A549 (cell line): ENCODE results near the gene CLDN5. TPM values are rescaled to one million over a fixed set of nuclear protein-coding genes. Genes with fewer than 3 reads are reported as not detected.

Experiments used
- ATAC-seq, 2 experiments: fragments of 200-7000 bp in 1 of 2; fragments of >200 bp in 1 of 2; cut with Nextera tagmentation in 1 of 2; cut with Tn5 transposase in 1 of 2; 3 replicates each; pipeline versions ENCODE4 v1.8.0 to v1.9.1; 2018 to 2020; ENCODE audit warnings: mild to moderate bottlenecking in 1 of 2, moderate library complexity in 1 of 2
- CTCF ChIA-PET: fragments of 300-600 bp; sonication (Branson Sonifier 250); formaldehyde crosslinking; extraction: SDS; loops from one replicate; lab custom pipeline; 2021; ENCODE audit warnings: antibody characterized with exemption, inconsistent platforms; lab: Yijun Ruan, JAX
- POLR2A ChIA-PET: fragments of 350-600 bp; formaldehyde crosslinking; extraction: SDS; loops from one replicate; lab custom pipeline; 2021; ENCODE audit warnings: antibody characterized with exemption, inconsistent platforms; lab: Yijun Ruan, JAX
- DNase-seq, 2 experiments: peaks; one replicate each; pipeline versions ENCODE4 v3.0.0 to v3.0.0-alpha.2; 2011 to 2016; ENCODE audit warnings: low read depth in 1 of 2, low spot score in 1 of 2
- FAIRE-seq: peaks from 2 replicates; lab custom pipeline; 2011; peaks lifted over from hg19 to GRCh38; lab: Jason Lieb, UNC
- H3K27ac ChIP-seq, 2 experiments: fragments of >200 bp; sonication (Bioruptor Twin); formaldehyde crosslinking; 3 replicates each; pipeline ENCODE4 v1.5.1; 2016 to 2017
- H3K4me1 ChIP-seq: fragments of >200 bp; sonication (Bioruptor Twin); formaldehyde crosslinking; 3 replicates; pipeline ENCODE4 v1.6.1; 2016
- H3K4me2 ChIP-seq: fragments of >200 bp; sonication (Bioruptor Twin); formaldehyde crosslinking; 3 replicates; pipeline ENCODE4 v1.6.1; 2016
- H3K4me3 ChIP-seq: fragments of >200 bp; sonication (Bioruptor Twin); formaldehyde crosslinking; 3 replicates; pipeline ENCODE4 v1.5.1; 2016
- H3K9me3 ChIP-seq: fragments of >200 bp; sonication (Bioruptor Twin); formaldehyde crosslinking; 3 replicates; pipeline ENCODE4 v1.6.1; 2016
- BHLHE40 ChIP-seq: IDR thresholded peaks from 2 replicates; pipeline ENCODE4 v1.6.1; 2012; ENCODE audit warnings: low read depth, low read length, inconsistent platforms
- CBX2 ChIP-seq: fragments of 200-600 bp; sonication (generic); IDR thresholded peaks from 2 replicates; pipeline ENCODE4 v1.6.1; 2016; ENCODE audit warnings: low read depth, mild to moderate bottlenecking, borderline replicate concordance
- CBX8 ChIP-seq: fragments of 200-600 bp; sonication (generic); IDR thresholded peaks from 2 replicates; pipeline ENCODE4 v1.6.1; 2016
- EP300 ChIP-seq, 2 experiments: fragments of >200 bp; sonication (Bioruptor Twin); formaldehyde crosslinking; IDR thresholded peaks; 2 replicates in 1 of 2; 3 replicates in 1 of 2; pipeline ENCODE4 v1.6.1; 2016 to 2017
- FOSL2 ChIP-seq, 2 experiments: fragments of 450-650 bp in 1 of 2; fragments of >200 bp in 1 of 2; sonication (Bioruptor Twin) in 1 of 2; formaldehyde crosslinking; IDR thresholded peaks; 2 replicates each; pipeline versions ENCODE4 v1.5.0 to v1.6.1; 2016 to 2020; ENCODE audit warnings: mild to moderate bottlenecking in 1 of 2, moderate library complexity in 1 of 2
- HEYL ChIP-seq: fragments of 250-450 bp; sonication (Bioruptor Pico); IDR thresholded peaks from 2 replicates; pipeline ENCODE4 v1.8.0; 2021; ENCODE audit warnings: mild to moderate bottlenecking, moderate library complexity
- HOXA7 ChIP-seq: fragments of 250-450 bp; sonication (Bioruptor Pico); IDR thresholded peaks from 2 replicates; pipeline ENCODE4 v1.5.0; 2020; ENCODE audit warnings: mild to moderate bottlenecking, moderate library complexity
- HOXB13 ChIP-seq: fragments of 250-450 bp; sonication (Bioruptor Pico); IDR thresholded peaks from 2 replicates; pipeline ENCODE4 v1.5.0; 2020; ENCODE audit warnings: low read depth, mild to moderate bottlenecking, moderate library complexity
- JUN ChIP-seq, 2 experiments: fragments of >200 bp; sonication (Bioruptor Twin); formaldehyde crosslinking; IDR thresholded peaks; 2 replicates in 1 of 2; 3 replicates in 1 of 2; pipeline ENCODE4 v1.6.1; 2016 to 2017
- KDM1A ChIP-seq: fragments of 200-600 bp; sonication (generic); IDR thresholded peaks from 2 replicates; pipeline ENCODE4 v1.6.1; 2016; ENCODE audit warnings: low read depth, mild to moderate bottlenecking
- NPAS2 ChIP-seq: fragments of 250-450 bp; sonication (Bioruptor Pico); IDR thresholded peaks from 2 replicates; pipeline ENCODE4 v1.8.0; 2022; ENCODE audit warnings: mild to moderate bottlenecking, moderate library complexity, borderline replicate concordance
- NR3C1 ChIP-seq: fragments of >200 bp; sonication (Bioruptor Twin); formaldehyde crosslinking; IDR thresholded peaks from 3 replicates; pipeline ENCODE4 v1.6.1; 2017
- RCOR1 ChIP-seq: fragments of 150-350 bp; IDR thresholded peaks from 2 replicates; pipeline ENCODE4 v1.6.1; 2014; ENCODE audit warnings: antibody characterized with exemption, low read length, low read depth
- RNF2 ChIP-seq: fragments of 200-600 bp; sonication (generic); IDR thresholded peaks from 2 replicates; pipeline ENCODE4 v1.6.1; 2016; ENCODE audit warnings: low read depth, mild to moderate bottlenecking, antibody characterized with exemption, moderate library complexity, borderline replicate concordance
- TP53 ChIP-seq: fragments of 250-450 bp; sonication (Bioruptor Pico); IDR thresholded peaks from 2 replicates; pipeline ENCODE4 v1.5.0; 2021; ENCODE audit warnings: mild to moderate bottlenecking, moderate library complexity
- ZSCAN20 ChIP-seq: fragments of 250-450 bp; sonication (Bioruptor Pico); IDR thresholded peaks from 2 replicates; pipeline ENCODE4 v1.8.0; 2022; ENCODE audit warnings: mild to moderate bottlenecking, moderate library complexity
- WGBS: methylation state at CpG from one replicate; pipeline ENCODE4 v1.1.6; 2017; ENCODE audit errors: missing lambda C conversion rate; 5-methylcytosine and 5-hydroxymethylcytosine counted together
- polyA plus RNA-seq, 4 experiments: library from polyadenylated mRNA; depleted of rRNA in 3 of 4; stranded (reverse); fragments of >200 nt; fragmentation: RNase III in 1 of 4; extraction: RNeasy Plus Mini Kit Qiagen cat#74134 plus additional on column Dnase treatment in 1 of 4; gene quantifications; 2 replicates in 3 of 4; 3 replicates in 1 of 4; pipeline ENCODE4 v1.2.3, GENCODE V29; 2011 to 2017
- TF ChIP-seq, protein P1 (sequence below): fragments of >200 bp; sonication (Bioruptor Twin); formaldehyde crosslinking; IDR thresholded peaks from 3 replicates; pipeline ENCODE4 v1.5.1; 2016
- TF ChIP-seq, protein P2 (sequence below): IDR thresholded peaks from 2 replicates; pipeline ENCODE4 v1.6.1; 2012; ENCODE audit warnings: low read depth, borderline replicate concordance
- TF ChIP-seq, protein P3 (sequence below): IDR thresholded peaks from 2 replicates; pipeline ENCODE4 v1.6.1; 2012

Gene CLDN5
- polyA plus RNA-seq, 2 of the 4 experiments (the other 2 are of a cell fraction): not detected

DNA sequence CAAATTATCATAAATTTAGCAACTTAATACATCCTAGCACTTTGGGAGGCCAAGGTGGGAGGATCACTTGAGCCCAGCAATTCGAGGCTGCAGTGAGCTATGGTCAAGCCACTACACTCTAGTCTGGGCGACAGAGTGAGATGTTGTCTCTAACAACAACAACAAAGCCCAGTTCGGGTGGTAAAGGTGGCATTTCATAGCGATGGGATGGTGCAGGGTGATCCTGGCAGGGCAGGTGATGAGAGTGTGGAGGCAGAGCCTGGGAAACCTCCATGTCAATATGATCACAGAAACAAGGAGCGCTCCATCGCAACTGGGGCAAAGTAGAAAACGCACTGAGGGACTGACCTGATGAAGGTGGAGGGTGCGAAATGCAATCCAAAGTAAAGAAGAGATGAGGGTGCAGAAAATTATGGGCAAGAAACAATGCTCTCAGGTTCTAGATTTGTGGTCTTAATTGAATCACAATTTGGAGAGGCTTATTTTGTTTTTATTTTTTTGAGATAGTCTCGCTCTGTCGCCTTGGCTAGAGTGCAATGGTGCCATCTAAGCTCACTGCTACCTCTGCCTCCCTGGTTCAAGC, 32.8 kb upstream of the CLDN5 start:
- no peak for ATAC-seq
- Histone ChIP-seq H3K4me3 (no peak overlapping the region), H3K4me1 (peaks cover 9% of the 10 kb centered on the region), H3K4me2 (no peak overlapping the region), H3K27ac (no peak overlapping the region), H3K9me3 (no peaks in the 10 kb centered on the region; the same call in 2 of the 3 replicates)
- no peak for FAIRE-seq
- TF ChIP-seq ZSCAN20 (CRISPR knock-in tag): no peak
- no peak for TF ChIP-seq RCOR1
- TF ChIP-seq FOSL2 (IDR thresholded peaks at IDR 0.05): no peak
- TF ChIP-seq FOSL2 (CRISPR knock-in tag; IDR thresholded peaks at IDR 0.05): no peak
- TF ChIP-seq CBX2: no peak
- TF ChIP-seq HOXA7 (CRISPR knock-in tag): no peak
- TF ChIP-seq RNF2: no peak
- TF ChIP-seq KDM1A: no peak
- ChIA-PET POLR2A (no interaction called here), CTCF (no interaction called here)
- DNase-seq: no peak
- 85% methylated on average over 10 of the region's 10 CpGs for WGBS

DNA sequence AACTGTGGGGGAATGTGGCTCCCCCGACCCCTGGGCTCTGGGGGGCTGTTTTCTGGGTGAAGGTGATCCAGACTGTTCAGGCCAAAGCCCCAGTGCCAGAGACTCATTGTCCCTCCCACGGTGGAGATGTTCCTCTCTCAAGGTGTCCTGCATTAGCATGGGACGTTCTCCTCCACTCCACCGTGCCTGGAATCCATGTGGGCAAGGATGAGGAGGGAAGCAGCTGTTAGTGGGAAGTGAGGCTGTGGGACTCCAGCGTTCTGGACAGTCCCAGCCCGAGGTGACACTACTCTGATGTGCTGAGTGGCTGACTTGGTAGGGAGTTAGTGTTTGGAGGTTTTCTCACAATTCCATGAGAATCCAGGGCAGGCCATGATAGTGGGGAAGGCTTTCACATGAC, 31.4 kb upstream of the CLDN5 start:
- WGBS: 69% methylated on average over 5 of the region's 6 CpGs
- H3K27ac ChIP-seq: peak overlapping the region in 1 of 2 experiments; percentile 53; a peak in 1 of 6 replicates
- no peak for DNase-seq
- no peak for ATAC-seq
- TF ChIP-seq TP53 (CRISPR knock-in tag) (no peak), HEYL (CRISPR knock-in tag) (no peak), NR3C1 (no peak), HOXB13 (no peak), NPAS2 (CRISPR knock-in tag) (no peak), KDM1A (no peak), EP300 (IDR thresholded peaks at IDR 0.05) (no peak), JUN (IDR thresholded peaks at IDR 0.05) (no peak), CBX2 (no peak), CBX8 (no peak)
- TF ChIP-seq, protein P1, sequence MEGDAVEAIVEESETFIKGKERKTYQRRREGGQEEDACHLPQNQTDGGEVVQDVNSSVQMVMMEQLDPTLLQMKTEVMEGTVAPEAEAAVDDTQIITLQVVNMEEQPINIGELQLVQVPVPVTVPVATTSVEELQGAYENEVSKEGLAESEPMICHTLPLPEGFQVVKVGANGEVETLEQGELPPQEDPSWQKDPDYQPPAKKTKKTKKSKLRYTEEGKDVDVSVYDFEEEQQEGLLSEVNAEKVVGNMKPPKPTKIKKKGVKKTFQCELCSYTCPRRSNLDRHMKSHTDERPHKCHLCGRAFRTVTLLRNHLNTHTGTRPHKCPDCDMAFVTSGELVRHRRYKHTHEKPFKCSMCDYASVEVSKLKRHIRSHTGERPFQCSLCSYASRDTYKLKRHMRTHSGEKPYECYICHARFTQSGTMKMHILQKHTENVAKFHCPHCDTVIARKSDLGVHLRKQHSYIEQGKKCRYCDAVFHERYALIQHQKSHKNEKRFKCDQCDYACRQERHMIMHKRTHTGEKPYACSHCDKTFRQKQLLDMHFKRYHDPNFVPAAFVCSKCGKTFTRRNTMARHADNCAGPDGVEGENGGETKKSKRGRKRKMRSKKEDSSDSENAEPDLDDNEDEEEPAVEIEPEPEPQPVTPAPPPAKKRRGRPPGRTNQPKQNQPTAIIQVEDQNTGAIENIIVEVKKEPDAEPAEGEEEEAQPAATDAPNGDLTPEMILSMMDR: no peak
- TF ChIP-seq, protein P2, sequence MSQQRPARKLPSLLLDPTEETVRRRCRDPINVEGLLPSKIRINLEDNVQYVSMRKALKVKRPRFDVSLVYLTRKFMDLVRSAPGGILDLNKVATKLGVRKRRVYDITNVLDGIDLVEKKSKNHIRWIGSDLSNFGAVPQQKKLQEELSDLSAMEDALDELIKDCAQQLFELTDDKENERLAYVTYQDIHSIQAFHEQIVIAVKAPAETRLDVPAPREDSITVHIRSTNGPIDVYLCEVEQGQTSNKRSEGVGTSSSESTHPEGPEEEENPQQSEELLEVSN: no peak
- H3K9me3 ChIP-seq: no peaks in the 10 kb centered on the region; the same call in 2 of the 3 replicates
- FAIRE-seq: no peak
- no peak overlapping the region for H3K4me3 ChIP-seq
- ChIA-PET CTCF (no interaction called here), POLR2A (no interaction called here)
- peaks cover 9% of the 10 kb centered on the region for H3K4me1 ChIP-seq
- no peak overlapping the region for H3K4me2 ChIP-seq

DNA sequence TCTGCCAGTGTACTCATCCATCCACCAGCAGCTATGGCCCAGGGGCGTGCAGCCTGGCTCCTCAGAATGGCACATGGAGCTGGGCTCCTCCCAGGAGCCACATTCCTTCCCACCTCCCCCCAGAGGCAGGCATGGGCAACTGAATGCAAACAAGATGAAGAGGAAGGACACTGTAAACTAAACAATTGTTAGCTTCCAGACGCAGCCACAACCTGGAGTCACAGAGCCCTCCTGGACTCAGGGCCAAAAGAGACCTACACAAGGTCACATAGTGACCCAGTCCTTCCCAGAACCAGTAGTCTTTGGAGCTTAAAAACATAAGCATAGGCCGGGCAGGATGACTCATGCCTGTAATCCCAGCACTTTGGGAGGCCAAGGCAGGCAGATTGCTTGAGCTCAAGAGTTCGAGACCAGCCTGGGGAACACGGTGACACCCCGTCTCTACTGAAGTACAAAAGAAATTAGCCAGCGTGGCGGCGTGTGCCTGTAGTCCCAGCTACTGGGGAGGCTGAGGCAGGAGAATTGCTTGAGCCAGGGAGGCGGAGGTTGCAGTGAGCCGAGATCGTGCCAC, 30.7 kb upstream of the CLDN5 start:
- peaks cover 9% of the 10 kb centered on the region for H3K4me1 ChIP-seq
- no peak overlapping the region for H3K4me3 ChIP-seq
- H3K4me2 ChIP-seq: peak overlapping the region; percentile 28; the same call in 1 of the 3 replicates
- POLR2A ChIA-PET: no interaction called here
- CTCF ChIA-PET: interaction anchor here (0.7 to 1.3 kb wide), 2 partner anchors 59 to 176 kb away, joined by 3 read pairs; no protein-coding TSS in a partner anchor
- peak overlapping the region in 1 of 2 experiments; percentile 53; a peak in 2 of 6 replicates for H3K27ac ChIP-seq
- peak; percentile 40 to 59 for DNase-seq
- ATAC-seq: peak; percentile 74 to 98
- FAIRE-seq: no peak
- H3K9me3 ChIP-seq: no peaks in the 10 kb centered on the region; the same call in 2 of the 3 replicates
- WGBS: 60% methylated on average over 8 of the region's 12 CpGs
- TF ChIP-seq, protein P3, sequence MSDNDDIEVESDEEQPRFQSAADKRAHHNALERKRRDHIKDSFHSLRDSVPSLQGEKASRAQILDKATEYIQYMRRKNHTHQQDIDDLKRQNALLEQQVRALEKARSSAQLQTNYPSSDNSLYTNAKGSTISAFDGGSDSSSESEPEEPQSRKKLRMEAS: peak; percentile 54
- TF ChIP-seq FOSL2 (IDR thresholded peaks at IDR 0.05) (no peak), FOSL2 (CRISPR knock-in tag; IDR thresholded peaks at IDR 0.05) (peak; percentile 52; the same call in 1 of the 2 replicates), BHLHE40 (no peak)
